HepG2 (cell line): Measurements from ENCODE around the gene PTK7. TPM values are rescaled to one million over a fixed set of nuclear protein-coding genes. Genes with fewer than 3 reads are reported as not detected.

Source experiments
- CERS6 ChIP-seq: sonication (generic); formaldehyde crosslinking; IDR thresholded peaks from 2 replicates; pipeline ENCODE4 v1.5.0; 2020; ENCODE audit warnings: missing genetic modification reagents
- ELF3 ChIP-seq: IDR thresholded peaks from 2 replicates; pipeline ENCODE4 v1.6.1; 2016; ENCODE audit warnings: missing genetic modification reagents, missing compliant biosample characterization
- HNF1B ChIP-seq: sonication (generic); formaldehyde crosslinking; IDR thresholded peaks from 2 replicates; pipeline ENCODE4 v1.5.1; 2020; ENCODE audit warnings: mild to moderate bottlenecking, moderate library complexity, missing genetic modification reagents
- HOMEZ ChIP-seq: IDR thresholded peaks from 2 replicates; pipeline ENCODE4 v1.6.1; 2016; ENCODE audit warnings: low read depth
- JUND ChIP-seq: sonication (generic); formaldehyde crosslinking; IDR thresholded peaks from 2 replicates; pipeline ENCODE4 v1.8.0; 2022; ENCODE audit warnings: mild to moderate bottlenecking, missing genetic modification reagents
- PAF1 ChIP-seq: IDR thresholded peaks from 2 replicates; pipeline ENCODE4 v1.6.1; 2016; ENCODE audit warnings: missing genetic modification reagents, missing compliant biosample characterization
- PBX2 ChIP-seq: IDR thresholded peaks from 2 replicates; pipeline ENCODE4 v1.6.1; 2016; ENCODE audit warnings: control low read depth
- POGZ ChIP-seq: sonication (generic); formaldehyde crosslinking; IDR thresholded peaks from 2 replicates; pipeline ENCODE4 v1.4.0; 2020; ENCODE audit warnings: mild to moderate bottlenecking, missing genetic modification reagents
- RFX5 ChIP-seq: IDR thresholded peaks from 2 replicates; pipeline ENCODE4 v1.6.1; 2011; ENCODE audit warnings: low read depth, low read length, improper control_type of control experiment
- YEATS2 ChIP-seq: sonication (generic); formaldehyde crosslinking; IDR thresholded peaks from 2 replicates; pipeline ENCODE4 v1.4.0; 2020; ENCODE audit warnings: missing genetic modification reagents, borderline replicate concordance
- ZBTB43 ChIP-seq: sonication (generic); formaldehyde crosslinking; conservative IDR thresholded peaks from 2 replicates; pipeline ENCODE4 v1.4.0; 2020; ENCODE audit warnings: missing genetic modification reagents
- ZHX2 ChIP-seq, 2 experiments: sonication (generic) in 1 of 2; formaldehyde crosslinking in 1 of 2; IDR thresholded peaks; 2 replicates each; pipeline versions ENCODE4 v1.6.1 to v1.9.0; 2014 to 2022; ENCODE audit warnings: antibody characterized with exemption in 1 of 2, borderline replicate concordance in 1 of 2, inconsistent platforms in 1 of 2, low read depth in 1 of 2, missing genetic modification reagents in 1 of 2
- ZMYM4 ChIP-seq: sonication (generic); formaldehyde crosslinking; IDR thresholded peaks from 2 replicates; pipeline ENCODE4 v1.8.1; 2023; ENCODE audit warnings: mild to moderate bottlenecking, missing genetic modification reagents
- polyA plus RNA-seq, 8 experiments: library from polyadenylated mRNA; depleted of rRNA in 3 of 8; stranded (reverse) in 7 of 8; unstranded in 1 of 8; fragments of >200 nt; fragmentation: Illumina TruSeq in 4 of 8; extraction: Trizol in 4 of 8; gene quantifications; 2 replicates each; pipeline versions ENCODE4 v1.2.1 to v1.2.3, GENCODE V29; 2011 to 2016; ENCODE audit warnings: low read depth in 4 of 8, missing spikeins in 1 of 8, mixed read lengths in 1 of 8; ENCODE audit not compliant: insufficient read depth in 1 of 8
- total RNA-seq, 5 experiments: library from RNA; depleted of rRNA; stranded (reverse); fragments of >200 nt; fragmentation: Illumina TruSeq; extraction: Trizol; gene quantifications; 2 replicates each; pipeline ENCODE4 v1.2.3, GENCODE V29; 2016; ENCODE audit warnings: low read depth in 1 of 5

Gene PTK7
- total and polyA plus RNA-seq, 2 of the 13 experiments (the other 11 are each of a cell fraction or from before 2014, with no cell fraction given) = 98.5 to 99.8 TPM

GRCh38 chr6:43093436-43094289 is 17.5 kb downstream of the PTK7 start (continued):
- TF ChIP-seq ZHX2 (IDR thresholded peaks at IDR 0.05; ENCODE audit: low read depth) (no peak), ZHX2 (CRISPR knock-in tag; IDR thresholded peaks at IDR 0.05; ENCODE audit: borderline replicate concordance) (no peak), YEATS2 (CRISPR knock-in tag) (peak; percentile 41; the same call in 1 of the 2 replicates), JUND (CRISPR knock-in tag) (no peak), ELF3 (CRISPR knock-in tag) (peak; percentile 47; the same call in 1 of the 2 replicates), PAF1 (CRISPR knock-in tag) (no peak), RFX5 (peak; percentile 87), ZBTB43 (CRISPR knock-in tag) (no peak), HOMEZ (CRISPR knock-in tag) (peak; percentile 74; the same call in 1 of the 2 replicates), HNF1B (CRISPR knock-in tag) (peak; percentile 28; the same call in 1 of the 2 replicates), CERS6 (CRISPR knock-in tag) (no peak), ZMYM4 (peak; percentile 76), PBX2 (CRISPR knock-in tag) (peak; percentile 19; the same call in 1 of the 2 replicates), POGZ (CRISPR knock-in tag) (peak; percentile 49; the same call in 1 of the 2 replicates)
